Stimulated activated CD4-positive, alpha-beta T cell treated with anti-CD3 and anti-CD28 coated beads, Interleukin-1b, Interleukin-23, amount 100 ng/mL, for 1 hour (primary cell): Measurements from ENCODE around the gene XCL2.
"Not testable (repeated sequence)": the region's sequence is repeated elsewhere in the genome, so short reads cannot be mapped to it uniquely, and the experiment has no call there.

ENCODE experiments used
- DNase-seq, 2 donors: peaks; one replicate each; pipeline ENCODE4 v3.0.0-alpha.2; 2020; ENCODE audit warnings: low read depth in 2 of 2

XCL2 gene

DNA sequence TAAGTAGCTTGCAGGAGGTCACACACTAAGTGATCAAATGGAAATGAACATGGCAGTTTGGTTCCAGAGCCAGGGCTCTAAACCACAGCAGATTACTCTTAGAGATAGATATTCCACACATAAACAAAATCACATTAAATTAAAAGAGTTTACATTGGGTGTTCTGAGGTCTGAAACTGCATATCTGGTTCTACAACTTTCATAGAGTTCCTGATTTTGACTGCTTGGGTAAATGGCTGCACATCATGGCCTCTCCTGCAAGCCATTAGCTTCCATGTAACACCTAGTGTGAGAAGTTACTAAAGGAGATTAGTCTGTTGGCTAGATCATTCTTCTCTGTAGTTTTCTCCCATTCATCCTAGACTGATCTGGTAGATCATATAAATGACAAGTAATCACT is 12.8 kb upstream of the XCL2 start:
- DNase-seq: no peak

GRCh38 chr1:168555508-168556046 is 11.8 kb upstream of the XCL2 start:
- DNase-seq: no peak

DNA sequence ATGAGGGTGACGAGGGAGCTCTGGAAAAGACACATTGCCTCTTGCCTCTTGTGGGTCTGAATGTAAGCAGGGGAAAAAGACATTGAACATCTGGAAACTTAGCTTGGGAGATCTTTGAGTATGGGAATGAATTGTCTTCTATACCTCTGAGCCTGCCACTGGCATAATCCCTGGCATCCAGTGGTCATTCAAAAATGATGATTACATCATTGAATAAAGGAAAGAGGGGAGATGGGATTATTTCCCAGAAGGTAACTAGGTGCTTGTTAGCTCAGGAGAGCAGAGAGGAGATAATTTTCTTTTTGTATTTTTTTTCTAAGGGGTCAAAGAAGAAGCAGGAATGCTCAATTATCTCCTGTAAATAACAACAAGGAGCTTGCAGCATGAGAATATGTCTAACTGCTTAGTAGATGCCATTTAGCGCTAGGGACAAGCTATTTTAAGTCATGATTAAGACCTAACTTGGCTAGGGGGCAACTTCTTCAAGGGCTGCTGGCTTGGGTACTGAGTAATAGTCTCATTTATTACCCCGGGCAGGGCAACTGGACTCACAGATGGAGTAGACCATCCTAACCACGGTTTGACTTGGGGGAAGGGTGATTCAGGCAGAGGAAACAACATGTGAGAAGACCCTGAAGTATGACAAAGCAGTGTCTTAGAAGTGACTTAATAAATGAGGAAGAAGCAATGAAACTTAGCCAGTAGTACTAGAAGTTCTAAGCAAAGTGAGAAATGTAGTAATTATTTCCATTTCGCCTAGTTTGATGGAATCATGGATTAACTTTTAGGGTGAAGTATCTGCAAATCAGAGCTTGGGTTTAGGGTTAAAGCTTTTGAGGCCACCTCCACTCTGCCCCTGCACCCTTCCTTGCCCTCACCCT is 11.0 kb upstream of the XCL2 start:
- no peak for DNase-seq

GRCh38 chr1:168553680-168554553 is 10.1 kb upstream of the XCL2 start:
- DNase-seq: no peak

DNA sequence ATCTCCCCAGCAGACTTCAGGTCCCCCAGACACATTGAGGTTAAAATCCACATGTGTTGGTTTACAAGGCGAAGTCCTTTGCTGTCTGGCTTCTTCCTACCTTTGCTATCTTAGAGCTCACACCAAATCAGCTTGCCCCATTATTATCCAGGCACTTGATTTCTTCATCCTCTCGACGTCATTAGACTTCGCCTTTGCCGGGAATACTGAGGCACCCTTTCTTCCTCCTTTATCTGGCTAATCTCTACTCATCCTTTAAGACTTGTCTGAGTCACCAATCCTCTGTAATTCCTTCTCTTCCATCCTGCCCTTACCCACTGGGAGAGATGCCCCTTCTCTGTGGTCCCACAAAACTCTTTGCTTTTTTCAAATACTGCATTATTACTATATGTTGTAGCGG is 9.2 kb upstream of the XCL2 start:
- DNase-seq: no peak

DNA sequence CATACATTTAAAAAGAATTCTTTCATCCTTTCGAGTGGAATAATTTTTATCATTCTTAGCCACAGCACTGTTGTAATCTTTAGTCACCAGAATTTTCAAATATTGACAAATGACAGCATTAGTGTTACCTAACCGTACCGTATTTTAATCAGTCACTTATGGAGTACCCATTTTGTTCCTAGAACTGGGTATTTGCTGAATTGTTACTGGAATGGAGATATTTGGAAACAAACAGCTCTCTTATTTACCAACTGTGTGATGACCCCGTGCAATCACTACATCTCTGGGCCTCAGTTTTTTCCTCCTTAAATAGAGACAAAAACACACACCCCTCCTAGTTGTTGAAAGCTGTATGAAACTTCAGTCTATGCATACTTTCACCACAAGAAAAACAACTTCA is 7.9 kb upstream of the XCL2 start:
- no peak for DNase-seq

GRCh38 chr1:168550971-168551370 is 7.2 kb upstream of the XCL2 start:
- no peak for DNase-seq

GRCh38 chr1:168546553-168546895 is 2.7 kb upstream of the XCL2 start:
- DNase-seq: not testable (repeated sequence)

DNA sequence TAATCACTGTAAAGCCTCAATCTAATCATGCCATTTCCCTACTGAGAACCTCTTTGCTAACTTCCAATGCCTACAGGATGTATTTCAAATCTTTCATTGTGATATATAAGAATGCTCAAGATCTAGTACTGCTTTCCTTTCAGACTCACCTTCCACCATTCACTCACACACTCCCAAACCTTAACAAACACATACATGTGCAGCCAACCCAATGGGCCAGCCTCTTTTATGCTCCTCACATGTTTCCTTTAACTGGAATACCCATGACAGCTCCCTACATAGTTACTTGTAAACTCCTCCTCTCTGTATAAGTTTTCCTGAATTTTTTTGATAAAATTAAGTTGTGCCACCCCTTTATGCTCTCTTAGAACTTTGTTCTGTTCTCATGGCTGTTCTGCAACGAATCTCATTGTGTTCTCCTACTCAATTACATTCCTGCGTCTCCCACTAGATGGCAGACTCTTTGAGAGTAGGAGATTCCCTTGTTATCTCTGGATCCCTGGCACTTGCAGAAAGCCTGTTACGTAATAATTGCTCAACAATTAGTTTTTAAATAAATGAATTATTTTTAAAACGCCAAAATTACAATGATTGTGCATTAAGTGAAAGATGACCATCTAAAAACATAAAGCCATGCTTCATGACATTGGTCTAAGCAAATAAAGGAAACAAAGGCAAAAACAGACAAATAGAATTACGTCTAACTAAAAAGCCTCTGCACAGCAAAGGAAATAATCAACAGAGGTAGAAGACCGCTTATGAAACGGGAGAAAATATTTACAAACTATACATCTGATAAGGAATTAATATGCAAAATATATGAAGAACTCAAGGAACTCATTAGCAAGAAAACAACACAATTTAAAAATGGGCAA is 2.1 kb upstream of the XCL2 start:
- not testable (repeated sequence) for DNase-seq

GRCh38 chr1:168542978-168543377 is 819 bp downstream of the XCL2 start:
- not testable (repeated sequence) for DNase-seq

DNA sequence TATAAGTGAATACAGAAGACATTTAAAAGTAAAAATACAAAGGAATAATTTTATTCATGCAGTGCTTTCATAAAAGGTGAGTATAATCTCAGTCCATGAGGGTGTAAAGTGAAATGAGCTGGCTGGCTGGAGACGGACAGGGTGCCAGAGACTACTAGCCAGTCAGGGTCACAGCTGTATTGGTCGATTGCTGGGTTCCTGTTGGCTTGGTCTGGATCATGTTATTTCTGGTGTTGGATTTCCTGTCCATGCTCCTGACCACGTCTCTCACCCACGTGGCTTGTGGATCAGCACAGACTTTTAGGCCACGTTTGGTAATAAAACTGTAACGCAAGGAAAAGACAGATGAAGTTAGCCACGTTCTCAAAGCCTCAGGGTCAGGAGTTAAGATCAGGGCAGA is 3.0 kb downstream of the XCL2 start:
- DNase-seq: not testable (repeated sequence)

DNA sequence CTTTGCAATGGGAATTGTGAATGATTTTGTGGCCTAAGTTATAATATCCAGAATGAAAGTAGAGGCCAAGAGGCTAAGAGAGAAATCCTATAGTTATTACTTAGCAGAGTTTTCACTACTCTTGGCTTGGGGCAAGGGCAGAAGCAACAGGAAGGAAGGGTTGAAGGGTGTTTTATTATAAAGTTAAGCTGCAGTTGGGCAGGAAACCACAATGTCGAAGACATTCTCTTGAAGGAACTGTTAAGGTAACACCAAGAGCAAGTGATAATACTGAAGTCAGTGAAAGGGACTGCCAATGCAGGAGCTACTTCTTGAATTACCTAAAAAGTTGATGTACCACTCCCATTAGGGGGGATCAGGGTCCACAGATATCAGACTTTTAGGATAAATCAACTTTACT is 8.3 kb downstream of the XCL2 start:
- DNase-seq: no peak

DNA sequence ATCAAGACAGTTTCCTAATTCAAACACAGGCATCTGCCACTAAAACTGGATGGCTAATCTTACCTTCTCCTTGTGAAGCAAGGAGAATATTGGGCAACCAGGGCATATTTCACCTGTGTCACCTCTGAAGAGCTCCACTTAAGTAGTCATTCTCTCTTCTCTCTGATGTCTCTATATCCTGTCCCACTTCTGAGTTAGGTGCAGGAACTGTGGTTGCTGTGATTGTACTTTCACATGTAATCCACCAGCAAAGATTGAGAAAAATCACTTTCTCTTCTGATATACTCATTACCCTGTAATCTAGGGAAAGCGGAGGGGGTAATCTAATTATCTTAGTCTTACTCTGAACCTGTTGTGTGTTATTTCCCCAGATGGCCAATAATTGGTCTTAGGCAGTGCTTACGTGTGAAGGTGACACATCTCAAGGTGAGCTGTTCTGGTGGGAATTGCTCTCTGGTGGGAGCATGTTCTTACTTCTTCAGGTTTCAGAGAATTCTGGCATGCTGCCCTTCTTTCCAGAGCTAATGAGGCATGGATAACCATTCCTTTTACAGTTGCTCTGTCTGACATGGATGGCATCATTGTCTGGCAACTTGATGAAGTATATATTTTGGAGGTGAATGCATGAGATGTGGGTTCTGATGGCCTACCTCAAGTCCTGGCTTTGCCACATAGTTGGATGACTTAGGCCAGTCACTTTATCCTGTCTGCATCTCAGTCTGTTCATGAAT is 12.0 kb downstream of the XCL2 start:
- no peak for DNase-seq

GRCh38 chr1:168529518-168529917 is 14.3 kb downstream of the XCL2 start:
- no peak for DNase-seq

DNA sequence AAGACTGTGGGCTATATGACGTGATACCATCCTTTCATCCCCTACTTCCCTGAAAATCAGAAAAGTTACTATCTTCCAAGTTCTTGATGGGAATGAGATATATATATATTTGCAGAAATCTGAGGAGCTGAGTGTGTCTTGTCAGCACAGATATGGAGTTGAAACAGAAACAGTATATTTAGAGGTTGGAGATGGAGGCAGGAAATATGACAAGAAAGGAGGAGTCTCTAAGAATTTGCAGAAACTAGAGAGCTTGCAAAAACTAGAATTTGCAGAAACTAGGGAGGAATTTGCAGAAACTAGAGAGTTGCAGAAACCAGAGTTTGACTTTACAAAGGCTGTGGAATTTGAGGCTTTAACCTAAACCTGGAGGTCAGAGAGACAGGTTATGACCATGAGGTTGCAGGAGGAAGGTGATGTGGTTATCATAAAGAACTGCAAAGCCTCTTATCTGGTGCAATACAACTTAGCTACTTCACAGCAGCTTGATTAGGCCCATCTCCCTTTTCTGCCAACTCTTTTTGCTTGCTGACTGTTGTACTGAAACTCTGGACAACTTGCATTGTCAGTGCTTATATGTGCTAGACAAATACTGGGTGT is 22.3 kb downstream of the XCL2 start:
- no peak for DNase-seq

- no peak for DNase-seq
These were observed 23.0 kb downstream of the XCL2 start for GRCh38 chr1:168520832-168521231.

DNA sequence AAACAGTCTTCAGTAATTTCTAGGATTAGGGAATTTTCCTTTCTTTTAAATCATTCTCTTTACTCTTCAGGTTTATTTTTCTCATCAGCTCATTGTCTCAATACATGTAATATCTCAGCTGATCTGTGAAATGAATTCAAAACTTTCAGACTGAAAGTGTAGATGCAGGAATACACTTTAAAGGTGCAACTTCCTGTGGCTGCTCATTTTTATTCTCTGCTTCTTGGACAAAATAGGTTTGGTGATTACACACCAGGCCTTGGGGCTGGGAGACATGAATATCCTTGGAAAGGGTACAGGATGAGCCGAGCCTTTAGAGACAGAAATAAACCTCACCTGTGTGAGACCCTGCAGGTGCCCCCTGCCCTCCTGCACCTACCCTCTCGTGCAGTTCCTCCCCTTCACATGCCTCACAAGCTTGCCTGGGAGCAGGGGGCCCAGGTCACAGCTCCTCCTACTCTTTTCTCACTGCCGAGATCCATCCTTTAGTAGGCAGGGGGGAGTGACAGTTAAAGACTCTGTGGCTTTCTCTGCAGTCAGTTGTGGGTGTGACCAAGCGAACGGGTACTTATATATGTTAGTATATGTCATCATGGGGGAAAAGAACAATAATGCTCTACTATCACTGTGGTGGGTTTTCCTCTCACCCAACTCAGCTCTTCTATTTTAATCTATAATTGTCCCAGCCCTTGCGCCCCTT is 23.6 kb downstream of the XCL2 start:
- no peak for DNase-seq

DNA sequence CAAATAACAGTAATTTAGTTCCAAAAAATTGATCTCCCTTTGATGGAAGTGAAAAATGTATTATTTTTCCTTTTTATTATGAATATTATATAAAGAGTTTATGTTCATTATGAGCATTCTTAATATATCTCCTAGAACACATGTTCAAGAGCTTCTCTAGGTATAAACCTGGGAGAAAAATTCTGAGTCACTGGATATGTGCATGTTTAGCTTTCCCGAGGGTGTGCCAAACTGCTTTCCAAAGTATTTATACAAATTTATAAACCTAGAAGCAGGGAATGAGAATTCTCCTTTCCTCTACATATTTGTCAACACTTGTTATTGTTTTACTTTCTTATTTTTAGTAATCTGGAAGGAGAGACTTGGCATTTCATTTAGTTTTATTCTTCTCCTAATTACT is 25.0 kb downstream of the XCL2 start:
- DNase-seq: no peak

DNA sequence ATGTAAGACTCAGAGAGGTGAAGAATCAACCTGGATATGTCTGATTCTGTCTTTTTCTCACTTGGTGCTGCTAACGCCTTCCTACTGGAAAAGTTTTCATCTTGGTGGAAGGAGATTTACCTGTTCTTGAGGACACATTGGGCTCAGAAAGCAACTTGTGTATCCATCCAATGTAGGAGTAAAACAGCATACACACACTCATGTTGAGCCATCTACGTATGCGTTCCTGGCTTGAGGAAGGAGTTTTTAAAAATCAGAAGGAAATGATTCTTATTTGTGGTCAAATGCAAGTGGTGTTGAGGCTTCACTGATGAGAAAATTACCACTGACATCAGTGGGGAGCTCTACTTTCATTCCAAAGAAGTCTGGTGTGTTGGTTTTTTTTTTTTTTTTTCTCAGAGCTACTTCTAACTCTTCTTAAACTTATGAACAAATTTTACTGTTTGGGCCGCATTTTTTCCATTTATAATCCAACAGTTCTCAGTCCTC is 25.6 kb downstream of the XCL2 start:
- no peak for DNase-seq

GRCh38 chr1:168514455-168514854 is 29.3 kb downstream of the XCL2 start:
- DNase-seq: no peak
